HEK293 (cell line): ENCODE results near the gene CADM1.

Experiments
- MYNN ChIP-seq: fragments of 450-650 bp; formaldehyde crosslinking; IDR thresholded peaks from 2 replicates; pipeline ENCODE4 v1.5.1; 2016; ENCODE audit warnings: missing biosample characterization, missing genetic modification characterization, borderline replicate concordance
- MZF1 ChIP-seq: fragments of 450-650 bp; formaldehyde crosslinking; IDR thresholded peaks from 2 replicates; pipeline ENCODE4 v1.5.1; 2017; ENCODE audit warnings: missing biosample characterization, missing genetic modification characterization, borderline replicate concordance
- WT1 ChIP-seq: fragments of 450-650 bp; formaldehyde crosslinking; IDR thresholded peaks from 2 replicates; pipeline ENCODE4 v1.5.1; 2016; ENCODE audit warnings: missing biosample characterization, missing genetic modification characterization
- ZFHX2 ChIP-seq: fragments of 450-650 bp; formaldehyde crosslinking; conservative IDR thresholded peaks from 2 replicates; pipeline ENCODE4 v1.5.1; 2016; ENCODE audit warnings: missing biosample characterization, missing genetic modification characterization
- ZNF10 ChIP-seq: fragments of 450-650 bp; formaldehyde crosslinking; IDR thresholded peaks from 2 replicates; pipeline ENCODE4 v1.5.1; 2017; ENCODE audit warnings: missing biosample characterization, missing genetic modification characterization
- ZNF19 ChIP-seq: fragments of 450-650 bp; formaldehyde crosslinking; IDR thresholded peaks from 2 replicates; pipeline ENCODE4; 2016; ENCODE audit warnings: missing biosample characterization, missing genetic modification characterization, low read depth
- ZNF24 ChIP-seq: fragments of 450-650 bp; formaldehyde crosslinking; IDR thresholded peaks from 2 replicates; pipeline ENCODE4 v1.5.1; 2016; ENCODE audit warnings: missing biosample characterization, missing genetic modification characterization
- ZNF302 ChIP-seq: fragments of 450-650 bp; formaldehyde crosslinking; IDR thresholded peaks from 2 replicates; pipeline ENCODE4 v1.5.1; 2016; ENCODE audit warnings: missing biosample characterization, missing genetic modification characterization, low read depth
- ZNF362 ChIP-seq: fragments of 450-650 bp; formaldehyde crosslinking; IDR thresholded peaks from 2 replicates; pipeline ENCODE4 v1.5.1; 2016; ENCODE audit warnings: missing biosample characterization, missing genetic modification characterization
- ZNF391 ChIP-seq: fragments of 450-650 bp; formaldehyde crosslinking; IDR thresholded peaks from 2 replicates; pipeline ENCODE4 v1.5.1; 2016; ENCODE audit warnings: low read depth, missing biosample characterization, missing genetic modification characterization, borderline replicate concordance
- ZNF394 ChIP-seq: fragments of 450-650 bp; formaldehyde crosslinking; IDR thresholded peaks from 2 replicates; pipeline ENCODE4 v1.5.1; 2016; ENCODE audit warnings: missing biosample characterization, missing genetic modification characterization, mild to moderate bottlenecking, moderate library complexity, borderline replicate concordance
- ZNF610 ChIP-seq: fragments of 450-650 bp; formaldehyde crosslinking; IDR thresholded peaks from 2 replicates; pipeline ENCODE4 v1.5.1; 2016; ENCODE audit warnings: missing biosample characterization, missing genetic modification characterization, borderline replicate concordance
- ZNF701 ChIP-seq: fragments of 450-650 bp; formaldehyde crosslinking; IDR thresholded peaks from 2 replicates; pipeline ENCODE4 v1.5.1; 2016; ENCODE audit warnings: missing biosample characterization, missing genetic modification characterization
- ZNF837 ChIP-seq: fragments of 450-650 bp; formaldehyde crosslinking; IDR thresholded peaks from 2 replicates; pipeline ENCODE4 v1.5.1; 2016; ENCODE audit warnings: missing biosample characterization, missing genetic modification characterization
- ZSCAN5A ChIP-seq: fragments of 450-650 bp; formaldehyde crosslinking; IDR thresholded peaks from 2 replicates; pipeline ENCODE4 v1.5.1; 2016; ENCODE audit warnings: missing biosample characterization, missing genetic modification characterization
- TF ChIP-seq, protein P1 (sequence below): fragments of 450-650 bp; formaldehyde crosslinking; IDR thresholded peaks from 2 replicates; pipeline ENCODE4 v1.5.1; 2016; ENCODE audit warnings: missing biosample characterization, missing genetic modification characterization
- TF ChIP-seq, protein P2 (sequence below): fragments of 450-650 bp; formaldehyde crosslinking; IDR thresholded peaks from 2 replicates; pipeline ENCODE4 v1.5.1; 2016; ENCODE audit warnings: missing biosample characterization, missing genetic modification characterization, borderline replicate concordance
- TF ChIP-seq, protein P3 (sequence below): fragments of 450-650 bp; formaldehyde crosslinking; IDR thresholded peaks from 2 replicates; pipeline ENCODE4 v1.5.1; 2016; ENCODE audit warnings: missing biosample characterization, missing genetic modification characterization, borderline replicate concordance
- TF ChIP-seq, protein P4 (sequence below): fragments of 450-650 bp; formaldehyde crosslinking; IDR thresholded peaks from 2 replicates; pipeline ENCODE4 v1.5.1; 2016; ENCODE audit warnings: missing biosample characterization, missing genetic modification characterization
- TF ChIP-seq, protein P5 (sequence below): fragments of 450-650 bp; formaldehyde crosslinking; IDR thresholded peaks from 2 replicates; pipeline ENCODE4 v1.5.1; 2016; ENCODE audit warnings: missing biosample characterization, missing genetic modification characterization

Gene CADM1

GRCh38 chr11:115504276-115505158 is at the start of gene CADM1 (continued):
- no peak for TF ChIP-seq ZNF10 (tag by site-specific recombination)
- TF ChIP-seq MZF1 (tag by site-specific recombination): no peak
- no peak for TF ChIP-seq ZNF24 (tag by site-specific recombination)
- TF ChIP-seq ZNF610 (tag by site-specific recombination): no peak
- no peak for TF ChIP-seq ZNF391
- TF ChIP-seq ZNF837: no peak
- TF ChIP-seq ZNF394 (tag by site-specific recombination): no peak
- TF ChIP-seq, protein P1, sequence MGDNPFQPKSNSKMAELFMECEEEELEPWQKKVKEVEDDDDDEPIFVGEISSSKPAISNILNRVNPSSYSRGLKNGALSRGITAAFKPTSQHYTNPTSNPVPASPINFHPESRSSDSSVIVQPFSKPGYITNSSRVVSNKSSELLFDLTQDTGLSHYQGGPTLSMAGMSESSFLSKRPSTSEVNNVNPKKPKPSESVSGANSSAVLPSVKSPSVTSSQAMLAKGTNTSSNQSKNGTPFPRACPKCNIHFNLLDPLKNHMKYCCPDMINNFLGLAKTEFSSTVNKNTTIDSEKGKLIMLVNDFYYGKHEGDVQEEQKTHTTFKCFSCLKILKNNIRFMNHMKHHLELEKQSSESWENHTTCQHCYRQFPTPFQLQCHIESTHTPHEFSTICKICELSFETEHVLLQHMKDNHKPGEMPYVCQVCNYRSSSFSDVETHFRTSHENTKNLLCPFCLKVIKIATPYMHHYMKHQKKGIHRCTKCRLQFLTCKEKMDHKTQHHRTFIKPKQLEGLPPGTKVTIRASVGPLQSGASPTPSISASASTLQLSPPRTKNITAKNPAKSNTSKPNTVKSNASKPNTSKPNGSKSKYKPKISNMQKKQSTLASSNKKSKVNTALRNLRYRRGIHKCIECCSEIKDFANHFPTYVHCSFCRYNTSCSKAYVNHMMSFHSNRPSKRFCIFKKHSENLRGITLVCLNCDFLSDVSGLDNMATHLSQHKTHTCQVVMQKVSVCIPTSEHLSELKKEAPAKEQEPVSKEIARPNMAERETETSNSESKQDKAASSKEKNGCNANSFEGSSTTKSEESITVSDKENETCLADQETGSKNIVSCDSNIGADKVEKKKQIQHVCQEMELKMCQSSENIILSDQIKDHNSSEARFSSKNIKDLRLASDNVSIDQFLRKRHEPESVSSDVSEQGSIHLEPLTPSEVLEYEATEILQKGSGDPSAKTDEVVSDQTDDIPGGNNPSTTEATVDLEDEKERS: no peak
- TF ChIP-seq WT1 (tag by site-specific recombination): no peak
- TF ChIP-seq ZNF362 (tag by site-specific recombination): no peak
- TF ChIP-seq ZFHX2 (tag by site-specific recombination): no peak
- TF ChIP-seq, protein P2, sequence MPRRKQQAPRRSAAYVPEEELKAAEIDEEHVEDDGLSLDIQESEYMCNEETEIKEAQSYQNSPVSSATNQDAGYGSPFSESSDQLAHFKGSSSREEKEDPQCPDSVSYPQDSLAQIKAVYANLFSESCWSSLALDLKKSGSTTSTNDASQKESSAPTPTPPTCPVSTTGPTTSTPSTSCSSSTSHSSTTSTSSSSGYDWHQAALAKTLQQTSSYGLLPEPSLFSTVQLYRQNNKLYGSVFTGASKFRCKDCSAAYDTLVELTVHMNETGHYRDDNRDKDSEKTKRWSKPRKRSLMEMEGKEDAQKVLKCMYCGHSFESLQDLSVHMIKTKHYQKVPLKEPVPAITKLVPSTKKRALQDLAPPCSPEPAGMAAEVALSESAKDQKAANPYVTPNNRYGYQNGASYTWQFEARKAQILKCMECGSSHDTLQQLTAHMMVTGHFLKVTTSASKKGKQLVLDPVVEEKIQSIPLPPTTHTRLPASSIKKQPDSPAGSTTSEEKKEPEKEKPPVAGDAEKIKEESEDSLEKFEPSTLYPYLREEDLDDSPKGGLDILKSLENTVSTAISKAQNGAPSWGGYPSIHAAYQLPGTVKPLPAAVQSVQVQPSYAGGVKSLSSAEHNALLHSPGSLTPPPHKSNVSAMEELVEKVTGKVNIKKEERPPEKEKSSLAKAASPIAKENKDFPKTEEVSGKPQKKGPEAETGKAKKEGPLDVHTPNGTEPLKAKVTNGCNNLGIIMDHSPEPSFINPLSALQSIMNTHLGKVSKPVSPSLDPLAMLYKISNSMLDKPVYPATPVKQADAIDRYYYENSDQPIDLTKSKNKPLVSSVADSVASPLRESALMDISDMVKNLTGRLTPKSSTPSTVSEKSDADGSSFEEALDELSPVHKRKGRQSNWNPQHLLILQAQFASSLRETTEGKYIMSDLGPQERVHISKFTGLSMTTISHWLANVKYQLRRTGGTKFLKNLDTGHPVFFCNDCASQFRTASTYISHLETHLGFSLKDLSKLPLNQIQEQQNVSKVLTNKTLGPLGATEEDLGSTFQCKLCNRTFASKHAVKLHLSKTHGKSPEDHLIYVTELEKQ: no peak
- no peak for TF ChIP-seq ZNF19 (tag by site-specific recombination)
- no peak for TF ChIP-seq MYNN
- no peak for TF ChIP-seq ZNF302 (tag by site-specific recombination)
- TF ChIP-seq, protein P3, sequence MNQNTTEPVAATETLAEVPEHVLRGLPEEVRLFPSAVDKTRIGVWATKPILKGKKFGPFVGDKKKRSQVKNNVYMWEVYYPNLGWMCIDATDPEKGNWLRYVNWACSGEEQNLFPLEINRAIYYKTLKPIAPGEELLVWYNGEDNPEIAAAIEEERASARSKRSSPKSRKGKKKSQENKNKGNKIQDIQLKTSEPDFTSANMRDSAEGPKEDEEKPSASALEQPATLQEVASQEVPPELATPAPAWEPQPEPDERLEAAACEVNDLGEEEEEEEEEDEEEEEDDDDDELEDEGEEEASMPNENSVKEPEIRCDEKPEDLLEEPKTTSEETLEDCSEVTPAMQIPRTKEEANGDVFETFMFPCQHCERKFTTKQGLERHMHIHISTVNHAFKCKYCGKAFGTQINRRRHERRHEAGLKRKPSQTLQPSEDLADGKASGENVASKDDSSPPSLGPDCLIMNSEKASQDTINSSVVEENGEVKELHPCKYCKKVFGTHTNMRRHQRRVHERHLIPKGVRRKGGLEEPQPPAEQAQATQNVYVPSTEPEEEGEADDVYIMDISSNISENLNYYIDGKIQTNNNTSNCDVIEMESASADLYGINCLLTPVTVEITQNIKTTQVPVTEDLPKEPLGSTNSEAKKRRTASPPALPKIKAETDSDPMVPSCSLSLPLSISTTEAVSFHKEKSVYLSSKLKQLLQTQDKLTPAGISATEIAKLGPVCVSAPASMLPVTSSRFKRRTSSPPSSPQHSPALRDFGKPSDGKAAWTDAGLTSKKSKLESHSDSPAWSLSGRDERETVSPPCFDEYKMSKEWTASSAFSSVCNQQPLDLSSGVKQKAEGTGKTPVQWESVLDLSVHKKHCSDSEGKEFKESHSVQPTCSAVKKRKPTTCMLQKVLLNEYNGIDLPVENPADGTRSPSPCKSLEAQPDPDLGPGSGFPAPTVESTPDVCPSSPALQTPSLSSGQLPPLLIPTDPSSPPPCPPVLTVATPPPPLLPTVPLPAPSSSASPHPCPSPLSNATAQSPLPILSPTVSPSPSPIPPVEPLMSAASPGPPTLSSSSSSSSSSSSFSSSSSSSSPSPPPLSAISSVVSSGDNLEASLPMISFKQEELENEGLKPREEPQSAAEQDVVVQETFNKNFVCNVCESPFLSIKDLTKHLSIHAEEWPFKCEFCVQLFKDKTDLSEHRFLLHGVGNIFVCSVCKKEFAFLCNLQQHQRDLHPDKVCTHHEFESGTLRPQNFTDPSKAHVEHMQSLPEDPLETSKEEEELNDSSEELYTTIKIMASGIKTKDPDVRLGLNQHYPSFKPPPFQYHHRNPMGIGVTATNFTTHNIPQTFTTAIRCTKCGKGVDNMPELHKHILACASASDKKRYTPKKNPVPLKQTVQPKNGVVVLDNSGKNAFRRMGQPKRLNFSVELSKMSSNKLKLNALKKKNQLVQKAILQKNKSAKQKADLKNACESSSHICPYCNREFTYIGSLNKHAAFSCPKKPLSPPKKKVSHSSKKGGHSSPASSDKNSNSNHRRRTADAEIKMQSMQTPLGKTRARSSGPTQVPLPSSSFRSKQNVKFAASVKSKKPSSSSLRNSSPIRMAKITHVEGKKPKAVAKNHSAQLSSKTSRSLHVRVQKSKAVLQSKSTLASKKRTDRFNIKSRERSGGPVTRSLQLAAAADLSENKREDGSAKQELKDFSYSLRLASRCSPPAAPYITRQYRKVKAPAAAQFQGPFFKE (tag by site-specific recombination): no peak
- TF ChIP-seq, protein P4, sequence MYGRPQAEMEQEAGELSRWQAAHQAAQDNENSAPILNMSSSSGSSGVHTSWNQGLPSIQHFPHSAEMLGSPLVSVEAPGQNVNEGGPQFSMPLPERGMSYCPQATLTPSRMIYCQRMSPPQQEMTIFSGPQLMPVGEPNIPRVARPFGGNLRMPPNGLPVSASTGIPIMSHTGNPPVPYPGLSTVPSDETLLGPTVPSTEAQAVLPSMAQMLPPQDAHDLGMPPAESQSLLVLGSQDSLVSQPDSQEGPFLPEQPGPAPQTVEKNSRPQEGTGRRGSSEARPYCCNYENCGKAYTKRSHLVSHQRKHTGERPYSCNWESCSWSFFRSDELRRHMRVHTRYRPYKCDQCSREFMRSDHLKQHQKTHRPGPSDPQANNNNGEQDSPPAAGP (tag by site-specific recombination): no peak
- no peak for TF ChIP-seq ZSCAN5A (tag by site-specific recombination)
- TF ChIP-seq, protein P5, sequence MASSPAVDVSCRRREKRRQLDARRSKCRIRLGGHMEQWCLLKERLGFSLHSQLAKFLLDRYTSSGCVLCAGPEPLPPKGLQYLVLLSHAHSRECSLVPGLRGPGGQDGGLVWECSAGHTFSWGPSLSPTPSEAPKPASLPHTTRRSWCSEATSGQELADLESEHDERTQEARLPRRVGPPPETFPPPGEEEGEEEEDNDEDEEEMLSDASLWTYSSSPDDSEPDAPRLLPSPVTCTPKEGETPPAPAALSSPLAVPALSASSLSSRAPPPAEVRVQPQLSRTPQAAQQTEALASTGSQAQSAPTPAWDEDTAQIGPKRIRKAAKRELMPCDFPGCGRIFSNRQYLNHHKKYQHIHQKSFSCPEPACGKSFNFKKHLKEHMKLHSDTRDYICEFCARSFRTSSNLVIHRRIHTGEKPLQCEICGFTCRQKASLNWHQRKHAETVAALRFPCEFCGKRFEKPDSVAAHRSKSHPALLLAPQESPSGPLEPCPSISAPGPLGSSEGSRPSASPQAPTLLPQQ (tag by site-specific recombination): no peak
- TF ChIP-seq ZNF701 (tag by site-specific recombination): no peak
